Lower leg skin (tissue), 4 donors: Measurements from ENCODE around the gene ARHGAP40. TPM values are rescaled to one million over a fixed set of nuclear protein-coding genes. Genes with fewer than 3 reads are reported as not detected.

Source experiments
- DNase-seq, 2 donors: peaks; one replicate each; pipeline ENCODE4 v3.0.0-alpha.2; 2019; ENCODE audit warnings: low spot score in 2 of 2
- H3K4me3 ChIP-seq: fragments of 200-600 bp; sonication (generic); 2 replicates; pipeline ENCODE4 v1.5.1; 2017; ENCODE audit warnings: mild to moderate bottlenecking, low read depth; ENCODE audit not compliant: poor library complexity, severe bottlenecking
- CTCF ChIP-seq, 3 donors: fragments of 450-650 bp; IDR thresholded peaks; one replicate each; pipeline ENCODE4 v1.5.1; 2016; ENCODE audit warnings: antibody characterized with exemption in 3 of 3, mild to moderate bottlenecking in 3 of 3, moderate library complexity in 2 of 3
- POLR2A ChIP-seq, 2 donors: fragments of 450-650 bp; IDR thresholded peaks; one replicate each; pipeline ENCODE4 v1.6.1; 2016 to 2017; ENCODE audit warnings: antibody characterized with exemption in 2 of 2, mild to moderate bottlenecking in 1 of 2, moderate library complexity in 1 of 2
- WGBS, 2 donors: methylation state at CpG; one replicate each; pipeline ENCODE4 v1.1.5; 2018; 5-methylcytosine and 5-hydroxymethylcytosine counted together
- intact Hi-C: fragments of 100-400 bp; cut with DNase I; formaldehyde crosslinking; loops from one replicate; pipeline ENCODE4 v1.15.0; 2023; ENCODE audit warnings: low total_unique reads
- total RNA-seq, 4 donors: library from RNA; depleted of rRNA; stranded (reverse); fragments of >200 nt; gene quantifications; one replicate each; pipeline ENCODE4 v1.1.0, GENCODE V29; 2016

The ARHGAP40 gene
- total RNA-seq, 4 donors from 2014 or later, result 27.0 to 54.8 (median 45.9) TPM

- intact Hi-C loops, result no loop called here
- no peak overlapping the region for H3K4me3 ChIP-seq
- 79 to 83% methylated on average over 15 of the region's 15 CpGs for WGBS, 2 donors
- peak in 1 of 2 donors; percentile 68 for DNase-seq
- TF ChIP-seq CTCF (IDR thresholded peaks at IDR 0.05), result no peak
- TF ChIP-seq POLR2A (IDR thresholded peaks at IDR 0.05), result no peak
Observed at GRCh38 chr20:38698541-38698940, 96.9 kb downstream of the ARHGAP40 start.

- peak in 1 of 2 donors; percentile 39 for DNase-seq
- no peak overlapping the region for H3K4me3 ChIP-seq
- TF ChIP-seq CTCF (IDR thresholded peaks at IDR 0.05) (no peak), POLR2A (IDR thresholded peaks at IDR 0.05) (no peak)
- intact Hi-C loops, result no loop called here
- 38 to 45% methylated on average over 4 of the region's 4 CpGs for WGBS, 2 donors
Observed at GRCh38 chr20:38700141-38700540, 98.5 kb downstream of the ARHGAP40 start.

Other genes starting within 250 kb of the ARHGAP40 start
- gene SNHG17, start 166.5 kb upstream of the ARHGAP40 start, total RNA-seq, result 10 to 100 TPM; 21.2 to 72.8 (median 29.7) TPM
- gene RALGAPB, start 129.0 kb upstream of the ARHGAP40 start, total RNA-seq, result 10 to 100 TPM; 35.3 to 51.0 (median 41.5) TPM
- not detected for gene ADIG, start 20.6 kb upstream of the ARHGAP40 start, total RNA-seq
- not detected for gene SLC32A1, start 122.7 kb downstream of the ARHGAP40 start, total RNA-seq
- 10 to 100 TPM in 3 of 4 donors, 1 to 10 TPM in 1; 7.3 to 11.7 (median 10.8) TPM for gene ACTR5, start 146.7 kb downstream of the ARHGAP40 start, total RNA-seq
- gene PPP1R16B, start 203.9 kb downstream of the ARHGAP40 start, total RNA-seq, result 1 to 10 TPM in 3 of 4 donors, under 1 TPM in 1; 0.72 to 3.0 (median 1.4) TPM